HL-60 (cell line): ENCODE measurements around the gene PKD1L1.

ENCODE experiments used
- GABPA ChIP-seq: IDR thresholded peaks from 2 replicates; pipeline ENCODE4 v1.6.1; 2012; ENCODE audit warnings: low read depth
- POLR2AphosphoS5 ChIP-seq: IDR thresholded peaks from 2 replicates; pipeline ENCODE4 v1.6.1; 2012; ENCODE audit warnings: low read depth
- SPI1 ChIP-seq: IDR thresholded peaks from 2 replicates; pipeline ENCODE4 v1.6.1; 2012; ENCODE audit warnings: low read depth, mild to moderate bottlenecking, borderline replicate concordance
- TF ChIP-seq, protein P1 (sequence below): IDR thresholded peaks from one replicate; pipeline ENCODE4 v1.5.1; 2011; ENCODE audit warnings: low read length, control low read depth, inconsistent platforms; ENCODE audit not compliant: insufficient read depth
- TF ChIP-seq, protein P2 (sequence below): IDR thresholded peaks from 2 replicates; pipeline ENCODE4 v1.6.1; 2012; ENCODE audit warnings: low read depth; ENCODE audit not compliant: insufficient replicate concordance

DNA sequence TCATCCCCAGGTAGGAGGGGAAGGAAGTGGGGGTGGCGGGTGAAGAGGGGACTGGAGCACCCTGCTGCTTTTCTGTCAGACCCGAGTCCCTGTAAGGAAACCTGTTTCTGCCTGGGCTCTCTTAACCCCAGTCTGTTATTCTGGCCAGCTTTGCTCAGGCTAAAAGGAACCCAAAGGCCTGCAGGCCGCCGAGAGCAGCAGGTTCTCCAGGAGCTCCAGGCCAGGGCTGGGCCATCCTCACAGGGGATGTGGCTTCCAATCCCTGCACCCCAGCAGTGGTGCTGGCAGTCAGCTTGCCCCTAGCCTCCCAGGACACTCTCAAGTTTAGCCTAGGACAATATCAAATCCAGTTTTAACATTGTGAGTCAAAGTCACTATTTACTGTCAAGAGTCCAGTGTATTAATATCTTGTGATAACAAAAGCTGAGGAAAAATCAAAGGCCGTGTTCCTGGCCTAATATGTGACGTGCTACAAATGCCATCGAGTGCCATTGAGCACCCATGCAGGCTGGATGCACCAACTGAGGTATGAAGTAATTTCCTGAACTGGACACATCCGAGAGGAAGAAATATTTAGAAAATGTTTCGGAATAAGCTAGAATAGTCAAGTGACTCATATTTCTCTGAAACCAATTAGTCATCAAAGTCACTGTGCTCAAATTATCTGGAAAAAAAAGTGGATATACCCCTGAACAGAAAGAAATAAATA lies 7.0 kb downstream of the PKD1L1 start:
- TF ChIP-seq, protein P1, sequence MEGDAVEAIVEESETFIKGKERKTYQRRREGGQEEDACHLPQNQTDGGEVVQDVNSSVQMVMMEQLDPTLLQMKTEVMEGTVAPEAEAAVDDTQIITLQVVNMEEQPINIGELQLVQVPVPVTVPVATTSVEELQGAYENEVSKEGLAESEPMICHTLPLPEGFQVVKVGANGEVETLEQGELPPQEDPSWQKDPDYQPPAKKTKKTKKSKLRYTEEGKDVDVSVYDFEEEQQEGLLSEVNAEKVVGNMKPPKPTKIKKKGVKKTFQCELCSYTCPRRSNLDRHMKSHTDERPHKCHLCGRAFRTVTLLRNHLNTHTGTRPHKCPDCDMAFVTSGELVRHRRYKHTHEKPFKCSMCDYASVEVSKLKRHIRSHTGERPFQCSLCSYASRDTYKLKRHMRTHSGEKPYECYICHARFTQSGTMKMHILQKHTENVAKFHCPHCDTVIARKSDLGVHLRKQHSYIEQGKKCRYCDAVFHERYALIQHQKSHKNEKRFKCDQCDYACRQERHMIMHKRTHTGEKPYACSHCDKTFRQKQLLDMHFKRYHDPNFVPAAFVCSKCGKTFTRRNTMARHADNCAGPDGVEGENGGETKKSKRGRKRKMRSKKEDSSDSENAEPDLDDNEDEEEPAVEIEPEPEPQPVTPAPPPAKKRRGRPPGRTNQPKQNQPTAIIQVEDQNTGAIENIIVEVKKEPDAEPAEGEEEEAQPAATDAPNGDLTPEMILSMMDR, result no peak
- TF ChIP-seq POLR2AphosphoS5, result no peak
- TF ChIP-seq, protein P2, sequence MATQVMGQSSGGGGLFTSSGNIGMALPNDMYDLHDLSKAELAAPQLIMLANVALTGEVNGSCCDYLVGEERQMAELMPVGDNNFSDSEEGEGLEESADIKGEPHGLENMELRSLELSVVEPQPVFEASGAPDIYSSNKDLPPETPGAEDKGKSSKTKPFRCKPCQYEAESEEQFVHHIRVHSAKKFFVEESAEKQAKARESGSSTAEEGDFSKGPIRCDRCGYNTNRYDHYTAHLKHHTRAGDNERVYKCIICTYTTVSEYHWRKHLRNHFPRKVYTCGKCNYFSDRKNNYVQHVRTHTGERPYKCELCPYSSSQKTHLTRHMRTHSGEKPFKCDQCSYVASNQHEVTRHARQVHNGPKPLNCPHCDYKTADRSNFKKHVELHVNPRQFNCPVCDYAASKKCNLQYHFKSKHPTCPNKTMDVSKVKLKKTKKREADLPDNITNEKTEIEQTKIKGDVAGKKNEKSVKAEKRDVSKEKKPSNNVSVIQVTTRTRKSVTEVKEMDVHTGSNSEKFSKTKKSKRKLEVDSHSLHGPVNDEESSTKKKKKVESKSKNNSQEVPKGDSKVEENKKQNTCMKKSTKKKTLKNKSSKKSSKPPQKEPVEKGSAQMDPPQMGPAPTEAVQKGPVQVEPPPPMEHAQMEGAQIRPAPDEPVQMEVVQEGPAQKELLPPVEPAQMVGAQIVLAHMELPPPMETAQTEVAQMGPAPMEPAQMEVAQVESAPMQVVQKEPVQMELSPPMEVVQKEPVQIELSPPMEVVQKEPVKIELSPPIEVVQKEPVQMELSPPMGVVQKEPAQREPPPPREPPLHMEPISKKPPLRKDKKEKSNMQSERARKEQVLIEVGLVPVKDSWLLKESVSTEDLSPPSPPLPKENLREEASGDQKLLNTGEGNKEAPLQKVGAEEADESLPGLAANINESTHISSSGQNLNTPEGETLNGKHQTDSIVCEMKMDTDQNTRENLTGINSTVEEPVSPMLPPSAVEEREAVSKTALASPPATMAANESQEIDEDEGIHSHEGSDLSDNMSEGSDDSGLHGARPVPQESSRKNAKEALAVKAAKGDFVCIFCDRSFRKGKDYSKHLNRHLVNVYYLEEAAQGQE, result no peak
- TF ChIP-seq GABPA, result no peak
- TF ChIP-seq SPI1, result no peak
